Measurements from ENCODE around the gene DYNC1I2. TPM values are rescaled to one million over a fixed set of nuclear protein-coding genes. Genes with fewer than 3 reads are reported as not detected.

Gene DYNC1I2
- total RNA-seq, 1 experiment from 2014 or later, result 124 TPM

GRCh38 chr2:171726847-171727450 is 39.7 kb downstream of the DYNC1I2 start:
- peak overlapping the region; percentile 63 for H3K27ac ChIP-seq (ENCODE audit: low read depth, low read length, poor library complexity, severe bottlenecking)
- no peak overlapping the region for H3K4me3 ChIP-seq (ENCODE audit: low read depth, low read length, poor library complexity, severe bottlenecking)
- TF ChIP-seq EZH2 (IDR thresholded peaks at IDR 0.05; ENCODE audit: borderline replicate concordance, low read depth, low read length, poor library complexity, severe bottlenecking) (no peak), CTCF (conservative IDR thresholded peaks at IDR 0.05; ENCODE audit: low read depth, low read length) (no peak)
- H3K36me3 ChIP-seq (ENCODE audit: insufficient read depth, low read length, poor library complexity, severe bottlenecking), result peaks cover 53% of the 10 kb centered on the region
- POLR2A ChIA-PET (ENCODE audit: low non-redundant PET), result no interaction called here
- H3K4me1 ChIP-seq (ENCODE audit: insufficient read depth, low read length, poor library complexity, severe bottlenecking), result peaks cover 61% of the 10 kb centered on the region
- CTCF ChIA-PET, result no interaction called here
- BruUV-seq (replicated peaks), result no TSS peak
- H3K9me3 ChIP-seq (ENCODE audit: low read depth, low read length, poor library complexity, severe bottlenecking), result no peaks in the 10 kb centered on the region
- peak; percentile 58 for DNase-seq (ENCODE audit: low spot score)
- no peaks in the 10 kb centered on the region for H3K27me3 ChIP-seq (replicated peaks; ENCODE audit: insufficient read depth, low read depth, low read length, poor library complexity)
- intact Hi-C loops (cut with micrococcal nuclease; ENCODE audit: unreplicated experiment), result no loop called here

GRCh38 chr2:171728989-171729951 is 42.0 kb downstream of the DYNC1I2 start:
- Histone ChIP-seq H3K4me3 (ENCODE audit: low read depth, low read length, poor library complexity, severe bottlenecking) (no peak overlapping the region), H3K27me3 (replicated peaks; ENCODE audit: insufficient read depth, low read depth, low read length, poor library complexity) (no peaks in the 10 kb centered on the region), H3K36me3 (ENCODE audit: insufficient read depth, low read length, poor library complexity, severe bottlenecking) (peaks cover 63% of the 10 kb centered on the region), H3K4me1 (ENCODE audit: insufficient read depth, low read length, poor library complexity, severe bottlenecking) (peaks cover 43% of the 10 kb centered on the region), H3K27ac (ENCODE audit: low read depth, low read length, poor library complexity, severe bottlenecking) (no peak overlapping the region), H3K9me3 (ENCODE audit: low read depth, low read length, poor library complexity, severe bottlenecking) (no peaks in the 10 kb centered on the region)
- TF ChIP-seq EZH2 (IDR thresholded peaks at IDR 0.05; ENCODE audit: borderline replicate concordance, low read depth, low read length, poor library complexity, severe bottlenecking) (no peak), CTCF (conservative IDR thresholded peaks at IDR 0.05; ENCODE audit: low read depth, low read length) (no peak)
- ChIA-PET CTCF (no interaction called here), POLR2A (ENCODE audit: low non-redundant PET) (no interaction called here)
- no peak for DNase-seq (ENCODE audit: low spot score)
- BruUV-seq (replicated peaks), result no TSS peak
- intact Hi-C loops (cut with micrococcal nuclease; ENCODE audit: unreplicated experiment), result no loop called here

- Histone ChIP-seq H3K27ac (ENCODE audit: low read depth, low read length, poor library complexity, severe bottlenecking) (no peak overlapping the region), H3K4me1 (ENCODE audit: insufficient read depth, low read length, poor library complexity, severe bottlenecking) (peaks cover 43% of the 10 kb centered on the region), H3K4me3 (ENCODE audit: low read depth, low read length, poor library complexity, severe bottlenecking) (no peak overlapping the region), H3K36me3 (ENCODE audit: insufficient read depth, low read length, poor library complexity, severe bottlenecking) (peaks cover 66% of the 10 kb centered on the region), H3K27me3 (replicated peaks; ENCODE audit: insufficient read depth, low read depth, low read length, poor library complexity) (no peaks in the 10 kb centered on the region), H3K9me3 (ENCODE audit: low read depth, low read length, poor library complexity, severe bottlenecking) (no peaks in the 10 kb centered on the region)
- intact Hi-C loops (cut with micrococcal nuclease; ENCODE audit: unreplicated experiment), result no loop called here
- no TSS peak for BruUV-seq (replicated peaks)
- ChIA-PET POLR2A (ENCODE audit: low non-redundant PET) (no interaction called here), CTCF (no interaction called here)
- no peak for DNase-seq (ENCODE audit: low spot score)
- TF ChIP-seq CTCF (conservative IDR thresholded peaks at IDR 0.05; ENCODE audit: low read depth, low read length) (no peak), EZH2 (IDR thresholded peaks at IDR 0.05; ENCODE audit: borderline replicate concordance, low read depth, low read length, poor library complexity, severe bottlenecking) (no peak)
Measured at GRCh38 chr2:171729952-171730317, 42.7 kb downstream of the DYNC1I2 start.

Data from A673 (cell line).